ENCODE measurements around the gene MAP3K19.

MAP3K19 gene

GRCh38 chr2:134955744-134956143 is 91.5 kb downstream of the MAP3K19 start:
- Histone ChIP-seq H3K4me1 (no peaks in the 10 kb centered on the region), H3K9ac (no peak overlapping the region), H3K79me2 (peaks cover 2% of the 10 kb centered on the region), H2AFZ (no peak overlapping the region), H3K36me3 (ENCODE audit: control insufficient read depth, insufficient read depth, low read length) (no peaks in the 10 kb centered on the region), H3K4me2 (ENCODE audit: low read length) (no peak overlapping the region), H3K27me3 (ENCODE audit: control insufficient read depth, insufficient read depth, low read length) (no peaks in the 10 kb centered on the region), H3K9me3 (ENCODE audit: control insufficient read depth, low read length) (no peaks in the 10 kb centered on the region), H3K27ac (no peak overlapping the region), H3K4me3 (ENCODE audit: low read depth, low read length) (no peak overlapping the region)
- no peak for TF ChIP-seq CTCF (IDR thresholded peaks at IDR 0.05)

GRCh38 chr2:134954065-134954464 is 93.2 kb downstream of the MAP3K19 start:
- Histone ChIP-seq H3K36me3 (ENCODE audit: control insufficient read depth, insufficient read depth, low read length) (no peaks in the 10 kb centered on the region), H3K27me3 (ENCODE audit: control insufficient read depth, insufficient read depth, low read length) (no peaks in the 10 kb centered on the region), H3K79me2 (peaks cover 10% of the 10 kb centered on the region), H2AFZ (no peak overlapping the region), H3K4me2 (ENCODE audit: low read length) (no peak overlapping the region), H3K4me3 (ENCODE audit: low read depth, low read length) (no peak overlapping the region), H3K27ac (no peak overlapping the region), H3K9ac (no peak overlapping the region), H3K4me1 (no peaks in the 10 kb centered on the region), H3K9me3 (ENCODE audit: control insufficient read depth, low read length) (no peaks in the 10 kb centered on the region)
- TF ChIP-seq CTCF (IDR thresholded peaks at IDR 0.05) = no peak

GRCh38 chr2:134952608-134953007 is 94.6 kb downstream of the MAP3K19 start:
- Histone ChIP-seq H3K36me3 (ENCODE audit: control insufficient read depth, insufficient read depth, low read length) (no peaks in the 10 kb centered on the region), H2AFZ (no peak overlapping the region)

GRCh38 chr2:134950886-134951285 is 96.4 kb downstream of the MAP3K19 start:
- Histone ChIP-seq H3K9me3 (ENCODE audit: control insufficient read depth, low read length) (no peaks in the 10 kb centered on the region), H3K79me2 (peaks cover 20% of the 10 kb centered on the region), H3K4me2 (ENCODE audit: low read length) (no peak overlapping the region), H3K27ac (no peak overlapping the region), H3K4me1 (no peaks in the 10 kb centered on the region), H3K27me3 (ENCODE audit: control insufficient read depth, insufficient read depth, low read length) (no peaks in the 10 kb centered on the region), H3K36me3 (ENCODE audit: control insufficient read depth, insufficient read depth, low read length) (no peaks in the 10 kb centered on the region), H3K9ac (no peak overlapping the region), H3K4me3 (ENCODE audit: low read depth, low read length) (no peak overlapping the region), H2AFZ (no peak overlapping the region)
- TF ChIP-seq CTCF (IDR thresholded peaks at IDR 0.05) = no peak

More at GRCh38 chr2:134952608-134953007, 94.6 kb downstream of the MAP3K19 start:
- no peaks in the 10 kb centered on the region for H3K4me1 ChIP-seq
- no peak overlapping the region for H3K27ac ChIP-seq
- no peak overlapping the region for H3K4me3 ChIP-seq (ENCODE audit: low read depth, low read length)
- no peak overlapping the region for H3K9ac ChIP-seq
- no peaks in the 10 kb centered on the region for H3K9me3 ChIP-seq (ENCODE audit: control insufficient read depth, low read length)
- H3K27me3 ChIP-seq (ENCODE audit: control insufficient read depth, insufficient read depth, low read length) = no peaks in the 10 kb centered on the region
- TF ChIP-seq CTCF (IDR thresholded peaks at IDR 0.05) = no peak
- H3K79me2 ChIP-seq = peaks cover 16% of the 10 kb centered on the region
- H3K4me2 ChIP-seq (ENCODE audit: low read length) = no peak overlapping the region

- Histone ChIP-seq H3K79me2 (peaks cover 20% of the 10 kb centered on the region), H3K27me3 (ENCODE audit: control insufficient read depth, insufficient read depth, low read length) (no peaks in the 10 kb centered on the region), H3K36me3 (ENCODE audit: control insufficient read depth, insufficient read depth, low read length) (no peaks in the 10 kb centered on the region), H3K4me3 (ENCODE audit: low read depth, low read length) (no peak overlapping the region), H3K4me1 (peaks cover 2% of the 10 kb centered on the region), H3K4me2 (ENCODE audit: low read length) (no peak overlapping the region), H3K9me3 (ENCODE audit: control insufficient read depth, low read length) (no peaks in the 10 kb centered on the region), H3K27ac (no peak overlapping the region), H3K9ac (no peak overlapping the region), H2AFZ (no peak overlapping the region)
- no peak for TF ChIP-seq CTCF (IDR thresholded peaks at IDR 0.05)
Measured at GRCh38 chr2:134949981-134950708, 97.1 kb downstream of the MAP3K19 start.
